Thyroid gland (tissue), 4 donors: ENCODE results near the gene FBH1. TPM values are rescaled to one million over a fixed set of nuclear protein-coding genes. Genes with fewer than 3 reads are reported as not detected.
A peak's percentile ranks its signal among the peaks of the same experiment; 100 is the strongest.

Source experiments
- DNase-seq, 2 donors: peaks; one replicate each; pipeline ENCODE4 v3.0.0-alpha.2; 2019
- H3K27ac ChIP-seq, 3 donors: fragments of 200-600 bp; sonication (generic); 1 replicate in 2 of 3; 2 replicates in 1 of 3; pipeline ENCODE4 v1.5.1; 2016 to 2019; ENCODE audit warnings: mild to moderate bottlenecking in 1 of 3, moderate library complexity in 1 of 3
- H3K27me3 ChIP-seq: fragments of 200-600 bp; sonication (generic); one replicate; pipeline ENCODE4 v1.5.1; 2019
- H3K36me3 ChIP-seq, 2 donors: fragments of 200-600 bp; sonication (generic); one replicate each; pipeline ENCODE4 v1.5.1; 2016 to 2019
- H3K4me1 ChIP-seq, 2 donors: fragments of 200-600 bp; sonication (generic); one replicate each; pipeline ENCODE4 v1.5.1; 2017 to 2019
- H3K4me3 ChIP-seq, 3 donors: fragments of 200-600 bp; sonication (generic); replicated peaks in 1 of 3; 1 replicate in 2 of 3; 2 replicates in 1 of 3; pipeline ENCODE4 v1.5.1; 2016; ENCODE audit warnings: mild to moderate bottlenecking in 1 of 3
- H3K9me3 ChIP-seq: fragments of 200-600 bp; sonication (generic); one replicate; pipeline ENCODE4 v1.5.1; 2017
- CTCF ChIP-seq, 6 experiments: fragments of 200-600 bp in 3 of 6; fragments of 450-650 bp in 3 of 6; sonication (generic) in 3 of 6; IDR thresholded peaks; one replicate each; pipeline ENCODE4 v1.5.1; 2016 to 2019; ENCODE audit warnings: antibody characterized with exemption in 6 of 6, mild to moderate bottlenecking in 2 of 6, inconsistent platforms in 1 of 6, moderate library complexity in 1 of 6
- POLR2A ChIP-seq, 2 donors: fragments of 450-650 bp; IDR thresholded peaks; one replicate each; pipeline ENCODE4 v1.6.1; 2017; ENCODE audit warnings: antibody characterized with exemption in 2 of 2, mild to moderate bottlenecking in 2 of 2, moderate library complexity in 1 of 2
- WGBS, 2 donors: methylation state at CpG; one replicate each; pipeline ENCODE4 v1.1.5; 2017; 5-methylcytosine and 5-hydroxymethylcytosine counted together
- intact Hi-C: fragments of 100-400 bp; cut with DNase I; formaldehyde crosslinking; loops from one replicate; pipeline ENCODE4 v1.15.1; 2023
- total RNA-seq, 4 donors: library from RNA; depleted of rRNA; stranded (reverse); fragments of >200 nt; gene quantifications; one replicate each; pipeline ENCODE4 v1.2.3, GENCODE V29; 2016

The FBH1 gene
- total RNA-seq, 4 donors from 2014 or later = 88.3 to 100 (median 94.8) TPM

GRCh38 chr10:5890452-5890915 is 441 bp downstream of the FBH1 start:
- no peak for TF ChIP-seq POLR2A (IDR thresholded peaks at IDR 0.05)
- no peak for TF ChIP-seq CTCF (IDR thresholded peaks at IDR 0.05)
- intact Hi-C loops = no loop called here
- Histone ChIP-seq H3K27ac (peak overlapping the region in 2 of 3 donors; percentile 37 to 65), H3K9me3 (no peaks in the 10 kb centered on the region), H3K4me1 (peaks cover 17 to 23% of the 10 kb centered on the region in 2 donors), H3K27me3 (no peaks in the 10 kb centered on the region), H3K4me3 (peak overlapping the region; percentile 20 to 91 (median 65)), H3K36me3 (peaks cover 7 to 9% of the 10 kb centered on the region in 2 donors)
- DNase-seq = peak in 1 of 2 donors; percentile 6
- 2 to 4% methylated on average over 6 to 25 of the region's 40 CpGs for WGBS, 2 donors

- 77 to 78% methylated on average over 7 of the region's 7 CpGs for whole genome bisulfite sequencing, 2 donors
- H3K27ac ChIP-seq = peak overlapping the region in 1 of 3 donors; percentile 65
- H3K9me3 ChIP-seq = no peaks in the 10 kb centered on the region
- TF ChIP-seq CTCF (IDR thresholded peaks at IDR 0.05) = no peak
- no peak for TF ChIP-seq POLR2A (IDR thresholded peaks at IDR 0.05)
- intact Hi-C loops = no loop called here
- H3K4me3 ChIP-seq = peak overlapping the region; percentile 20 to 91 (median 65)
- no peaks in the 10 kb centered on the region for H3K27me3 ChIP-seq
- peaks cover 17 to 23% of the 10 kb centered on the region in 2 donors for H3K4me1 ChIP-seq
- no peak for DNase-seq
- peaks cover 4 to 9% of the 10 kb centered on the region in 2 donors for H3K36me3 ChIP-seq
These were observed 966 bp downstream of the FBH1 start for GRCh38 chr10:5891009-5891408.

- no peaks in the 10 kb centered on the region for H3K9me3 ChIP-seq
- H3K4me3 ChIP-seq = no peak overlapping the region
- H3K4me1 ChIP-seq = peaks cover 17 to 23% of the 10 kb centered on the region in 2 donors
- DNase-seq = no peak
- H3K36me3 ChIP-seq = peaks cover 0 to 9% of the 10 kb centered on the region in 2 donors
- H3K27me3 ChIP-seq = no peaks in the 10 kb centered on the region
- WGBS, 2 donors = 83 to 85% methylated on average over 8 of the region's 8 CpGs
- intact Hi-C loops = no loop called here
- H3K27ac ChIP-seq = no peak overlapping the region
- TF ChIP-seq POLR2A (IDR thresholded peaks at IDR 0.05) = no peak
- no peak for TF ChIP-seq CTCF (IDR thresholded peaks at IDR 0.05)
These were observed 2.0 kb downstream of the FBH1 start for GRCh38 chr10:5892007-5892406.

- DNase-seq = no peak
- Histone ChIP-seq H3K9me3 (no peaks in the 10 kb centered on the region), H3K4me1 (peaks cover 13 to 18% of the 10 kb centered on the region in 2 donors), H3K27ac (no peak overlapping the region), H3K36me3 (peaks cover 0 to 9% of the 10 kb centered on the region in 2 donors), H3K4me3 (no peak overlapping the region), H3K27me3 (no peaks in the 10 kb centered on the region)
- no peak for TF ChIP-seq POLR2A (IDR thresholded peaks at IDR 0.05)
- no peak for TF ChIP-seq CTCF (IDR thresholded peaks at IDR 0.05)
- intact Hi-C loops = no loop called here
- WGBS, 2 donors = 75 to 79% methylated on average over 2 of the region's 2 CpGs
These were observed 3.3 kb downstream of the FBH1 start for GRCh38 chr10:5893321-5893720.

- WGBS, 2 donors = 68 to 79% methylated on average over 4 of the region's 4 CpGs
- peaks cover 8 to 14% of the 10 kb centered on the region in 2 donors for H3K4me1 ChIP-seq
- H3K27ac ChIP-seq = no peak overlapping the region
- intact Hi-C loops = no loop called here
- H3K4me3 ChIP-seq = no peak overlapping the region
- no peaks in the 10 kb centered on the region for H3K9me3 ChIP-seq
- peaks cover 0 to 9% of the 10 kb centered on the region in 2 donors for H3K36me3 ChIP-seq
- H3K27me3 ChIP-seq = no peaks in the 10 kb centered on the region
- DNase-seq = no peak
- TF ChIP-seq CTCF (IDR thresholded peaks at IDR 0.05) = no peak
- no peak for TF ChIP-seq POLR2A (IDR thresholded peaks at IDR 0.05)
These were observed 4.4 kb downstream of the FBH1 start for GRCh38 chr10:5894403-5894802.
